Kidney epithelial cell (primary cell): ENCODE measurements around the gene ADARB1. TPM values are rescaled to one million over a fixed set of nuclear protein-coding genes. Genes with fewer than 3 reads are reported as not detected.

ENCODE experiments used
- DNase-seq: peaks from one replicate; pipeline ENCODE4 v3.0.0-alpha.2; 2010; ENCODE audit warnings: low read depth
- H3K27me3 ChIP-seq: 2 replicates; pipeline ENCODE4 v1.6.0; 2011; ENCODE audit warnings: low read length; ENCODE audit not compliant: control insufficient read depth, insufficient read depth
- H3K36me3 ChIP-seq: 2 replicates; pipeline ENCODE4 v1.5.1; 2011; ENCODE audit warnings: low read length; ENCODE audit not compliant: control insufficient read depth, insufficient read depth
- H3K4me3 ChIP-seq: 2 replicates; pipeline ENCODE4 v1.5.1; 2011; ENCODE audit warnings: low read depth, mild to moderate bottlenecking, control low read depth, low read length
- total RNA-seq: library from RNA; depleted of rRNA; stranded (reverse); fragments of >200 nt; gene quantifications from 2 replicates; pipeline ENCODE4 v1.2.3, GENCODE V29; 2015
- TF ChIP-seq, protein P1 (sequence below): IDR thresholded peaks from 2 replicates; pipeline ENCODE4 v1.5.1; 2011; ENCODE audit warnings: mild to moderate bottlenecking, moderate library complexity, low read length, control low read depth, inconsistent platforms; ENCODE audit not compliant: insufficient read depth, poor library complexity, severe bottlenecking

Gene ADARB1
- total RNA-seq, 1 donor from 2014 or later, result 6.9 TPM

DNA sequence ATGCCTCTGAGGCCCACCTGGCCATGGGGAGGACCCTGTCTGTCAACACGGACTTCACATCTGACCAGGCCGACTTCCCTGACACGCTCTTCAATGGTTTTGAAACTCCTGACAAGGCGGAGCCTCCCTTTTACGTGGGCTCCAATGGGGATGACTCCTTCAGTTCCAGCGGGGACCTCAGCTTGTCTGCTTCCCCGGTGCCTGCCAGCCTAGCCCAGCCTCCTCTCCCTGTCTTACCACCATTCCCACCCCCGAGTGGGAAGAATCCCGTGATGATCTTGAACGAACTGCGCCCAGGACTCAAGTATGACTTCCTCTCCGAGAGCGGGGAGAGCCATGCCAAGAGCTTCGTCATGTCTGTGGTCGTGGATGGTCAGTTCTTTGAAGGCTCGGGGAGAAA, 101.8 kb downstream of the ADARB1 start:
- no peak overlapping the region for H3K4me3 ChIP-seq
- TF ChIP-seq, protein P1, sequence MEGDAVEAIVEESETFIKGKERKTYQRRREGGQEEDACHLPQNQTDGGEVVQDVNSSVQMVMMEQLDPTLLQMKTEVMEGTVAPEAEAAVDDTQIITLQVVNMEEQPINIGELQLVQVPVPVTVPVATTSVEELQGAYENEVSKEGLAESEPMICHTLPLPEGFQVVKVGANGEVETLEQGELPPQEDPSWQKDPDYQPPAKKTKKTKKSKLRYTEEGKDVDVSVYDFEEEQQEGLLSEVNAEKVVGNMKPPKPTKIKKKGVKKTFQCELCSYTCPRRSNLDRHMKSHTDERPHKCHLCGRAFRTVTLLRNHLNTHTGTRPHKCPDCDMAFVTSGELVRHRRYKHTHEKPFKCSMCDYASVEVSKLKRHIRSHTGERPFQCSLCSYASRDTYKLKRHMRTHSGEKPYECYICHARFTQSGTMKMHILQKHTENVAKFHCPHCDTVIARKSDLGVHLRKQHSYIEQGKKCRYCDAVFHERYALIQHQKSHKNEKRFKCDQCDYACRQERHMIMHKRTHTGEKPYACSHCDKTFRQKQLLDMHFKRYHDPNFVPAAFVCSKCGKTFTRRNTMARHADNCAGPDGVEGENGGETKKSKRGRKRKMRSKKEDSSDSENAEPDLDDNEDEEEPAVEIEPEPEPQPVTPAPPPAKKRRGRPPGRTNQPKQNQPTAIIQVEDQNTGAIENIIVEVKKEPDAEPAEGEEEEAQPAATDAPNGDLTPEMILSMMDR, result no peak
- H3K27me3 ChIP-seq, result no peaks in the 10 kb centered on the region
- no peaks in the 10 kb centered on the region for H3K36me3 ChIP-seq
- DNase-seq, result no peak

DNA sequence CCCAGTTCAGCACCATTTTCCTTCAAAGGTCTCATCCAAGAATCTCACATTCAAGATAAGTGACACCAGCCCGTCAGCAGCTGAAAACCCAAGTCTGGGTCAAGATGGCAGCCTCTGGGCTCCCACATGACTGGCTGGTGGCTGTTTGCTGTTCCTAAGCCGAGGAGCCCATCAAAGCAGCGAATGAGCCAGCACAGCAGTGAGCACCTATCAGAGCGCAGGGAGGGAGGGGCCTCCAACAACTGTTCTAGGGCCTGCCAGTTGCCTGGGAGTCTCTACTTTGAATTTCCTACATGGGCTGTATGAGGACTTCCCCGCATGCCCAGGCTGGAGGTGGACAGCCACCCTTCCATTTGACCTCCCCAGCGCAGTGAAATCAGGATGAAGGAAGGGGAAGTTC, 102.7 kb downstream of the ADARB1 start:
- TF ChIP-seq, protein P1, result no peak

DNA sequence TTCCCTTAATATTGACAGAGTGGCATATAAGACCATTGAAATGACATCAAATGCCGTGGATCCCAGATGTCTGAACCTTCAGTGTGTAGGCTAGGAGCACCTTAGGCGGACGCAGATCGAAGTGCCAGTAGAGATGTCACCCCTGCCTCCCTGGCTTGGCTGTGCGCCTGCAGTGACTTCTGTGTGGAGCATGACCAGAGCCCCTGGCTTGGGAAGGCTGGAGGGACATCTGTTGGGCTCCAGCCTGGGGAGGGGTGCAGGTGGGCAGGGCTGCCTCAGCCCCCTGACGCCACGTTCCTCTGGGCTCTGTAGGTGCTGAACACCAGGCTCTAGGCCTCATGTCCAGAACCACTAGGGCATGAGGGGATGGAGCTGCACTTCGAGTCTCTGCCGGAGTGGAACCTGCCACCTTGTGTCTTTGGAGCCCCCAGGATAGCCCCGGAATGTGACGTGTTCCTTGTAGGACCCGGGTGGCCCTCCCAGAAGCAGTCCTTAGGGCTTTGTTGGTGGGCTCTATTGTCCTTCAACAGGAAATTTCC, 103.8 kb downstream of the ADARB1 start:
- TF ChIP-seq, protein P1, result no peak
- Histone ChIP-seq H3K36me3 (no peaks in the 10 kb centered on the region), H3K4me3 (no peak overlapping the region), H3K27me3 (no peaks in the 10 kb centered on the region)
- no peak for DNase-seq

More for the DNA sequence above, 102.7 kb downstream of the ADARB1 start:
- Histone ChIP-seq H3K27me3 (no peaks in the 10 kb centered on the region), H3K36me3 (no peaks in the 10 kb centered on the region), H3K4me3 (no peak overlapping the region)
- DNase-seq, result no peak

DNA sequence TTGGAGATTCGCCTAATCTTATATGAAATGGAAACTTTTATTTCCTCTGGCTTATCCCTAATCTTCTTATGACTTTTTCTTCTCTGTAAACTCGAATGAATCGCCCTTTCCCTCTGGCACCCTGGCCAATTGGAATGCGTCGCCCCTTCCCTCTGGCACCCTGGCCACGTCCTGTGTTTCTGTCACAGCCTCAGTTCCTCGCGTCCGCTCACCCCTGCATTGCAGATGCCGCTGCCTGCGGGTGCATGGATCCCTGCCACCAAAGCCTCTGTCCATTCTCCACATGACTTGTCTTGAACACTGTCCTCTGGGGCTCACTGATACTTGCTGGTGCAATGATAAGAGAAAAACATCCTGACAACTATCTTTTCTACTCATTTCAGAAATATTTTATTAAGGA, 104.6 kb downstream of the ADARB1 start:
- DNase-seq, result no peak
- TF ChIP-seq, protein P1, result no peak
- no peaks in the 10 kb centered on the region for H3K36me3 ChIP-seq
- no peaks in the 10 kb centered on the region for H3K27me3 ChIP-seq
- H3K4me3 ChIP-seq, result no peak overlapping the region

DNA sequence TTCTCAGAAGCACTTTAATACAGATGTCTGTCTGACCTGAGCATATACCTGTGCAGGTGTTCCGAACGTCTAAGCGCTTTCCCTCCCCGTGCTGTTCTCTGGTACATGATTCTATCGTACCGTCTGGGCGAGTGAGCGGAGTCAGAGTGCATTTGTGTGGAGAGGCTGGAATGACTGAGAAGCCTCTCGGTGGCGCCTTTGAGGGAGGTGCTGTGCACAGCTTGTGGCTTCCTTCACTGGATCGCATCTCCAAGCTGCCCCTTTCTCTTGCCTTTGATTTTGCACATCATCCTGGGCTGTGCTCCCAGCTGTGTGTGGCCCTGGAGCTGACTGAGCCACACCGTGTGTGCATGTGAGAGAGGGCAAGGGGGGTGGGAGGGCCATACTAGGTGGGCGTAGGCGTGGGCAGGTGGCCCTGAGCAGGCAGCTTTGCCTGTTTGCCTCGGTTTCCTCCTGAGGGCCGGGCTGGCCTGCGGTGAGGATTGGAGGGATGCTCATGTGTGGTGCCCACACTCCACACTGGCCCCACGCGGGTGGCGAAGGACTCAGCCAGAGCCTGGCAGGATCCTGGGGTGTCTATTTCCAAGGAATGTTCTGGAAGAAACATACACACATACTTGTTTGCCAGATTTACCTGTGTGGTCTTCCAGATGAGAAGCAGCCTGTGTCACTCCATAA, 105.3 kb downstream of the ADARB1 start:
- TF ChIP-seq, protein P1, result no peak

DNA sequence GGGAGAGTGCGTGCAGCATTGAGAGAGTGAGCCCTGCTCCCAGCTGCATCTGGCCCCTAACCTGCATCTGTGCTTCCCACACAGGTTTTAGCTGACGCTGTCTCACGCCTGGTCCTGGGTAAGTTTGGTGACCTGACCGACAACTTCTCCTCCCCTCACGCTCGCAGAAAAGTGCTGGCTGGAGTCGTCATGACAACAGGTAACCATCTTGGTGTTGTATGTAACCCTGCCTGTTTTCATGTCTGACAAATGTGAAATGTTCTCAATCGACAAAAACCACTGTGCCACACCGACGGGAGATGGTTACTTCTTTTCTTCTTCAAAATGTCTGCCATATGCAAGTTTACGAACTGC, 105.8 kb downstream of the ADARB1 start:
- Histone ChIP-seq H3K27me3 (no peaks in the 10 kb centered on the region), H3K36me3 (no peaks in the 10 kb centered on the region), H3K4me3 (no peak overlapping the region)
- TF ChIP-seq, protein P1, result no peak
- DNase-seq, result no peak

More for the DNA sequence above, 105.3 kb downstream of the ADARB1 start:
- no peak for DNase-seq
- Histone ChIP-seq H3K27me3 (no peaks in the 10 kb centered on the region), H3K4me3 (no peak overlapping the region), H3K36me3 (no peaks in the 10 kb centered on the region)
